IMR-90 (cell line): Measurements from ENCODE around the gene C6orf15. TPM values are rescaled to one million over a fixed set of nuclear protein-coding genes. Genes with fewer than 3 reads are reported as not detected.

Source experiments
- ATAC-seq: fragments of 200-7000 bp; cut with Tn5 transposase; 2 replicates; pipeline ENCODE4 v1.9.1; 2020; ENCODE audit warnings: low read depth, mild to moderate bottlenecking, moderate library complexity
- BruUV-seq: library from RNA; stranded (reverse); fragments of 400-500 nt; replicated peaks from 2 replicates; lab custom pipeline; 2021; lab: Mats Ljungman, UMichigan
- CTCF ChIA-PET: fragments of 300-600 bp; formaldehyde crosslinking; extraction: SDS; loops from one replicate; lab custom pipeline; 2021; ENCODE audit warnings: antibody characterized with exemption; lab: Yijun Ruan, JAX
- POLR2A ChIA-PET: fragments of 300-600 bp; sonication (Branson Sonifier 250); formaldehyde crosslinking; loops from one replicate; lab custom pipeline; 2022; ENCODE audit warnings: antibody characterized with exemption; ENCODE audit not compliant: unreplicated experiment; lab: Charles Lee
- DNase-seq: peaks from one replicate; pipeline ENCODE4 v3.0.0; 2013
- H2AFZ ChIP-seq: replicated peaks from 2 replicates; pipeline ENCODE3; 2013; ENCODE audit warnings: low read length, mild to moderate bottlenecking; ENCODE audit not compliant: poor library complexity
- H2AK5ac ChIP-seq: 2 replicates; pipeline ENCODE4 v1.6.1; 2013; ENCODE audit warnings: low read depth, low read length, inconsistent platforms
- H2AK9ac ChIP-seq: replicated peaks from 2 replicates; pipeline ENCODE3; 2013; ENCODE audit warnings: mild to moderate bottlenecking, low read depth, low read length, moderate library complexity; ENCODE audit not compliant: poor library complexity
- H2BK120ac ChIP-seq: 2 replicates; pipeline ENCODE4 v1.6.1; 2013; ENCODE audit warnings: low read depth, low read length, inconsistent platforms
- H2BK15ac ChIP-seq: 3 replicates; pipeline ENCODE4 v1.6.1; 2013; ENCODE audit warnings: low read depth, low read length, inconsistent platforms
- H2BK20ac ChIP-seq: 2 replicates; pipeline ENCODE4 v1.6.1; 2013; ENCODE audit warnings: low read depth, mild to moderate bottlenecking, inconsistent platforms, low read length, moderate library complexity
- H2BK5ac ChIP-seq: 2 replicates; pipeline ENCODE4 v1.6.1; 2013; ENCODE audit warnings: mild to moderate bottlenecking, low read depth, low read length, inconsistent platforms; ENCODE audit not compliant: poor library complexity, severe bottlenecking
- H3K14ac ChIP-seq: replicated peaks from 2 replicates; pipeline ENCODE4 v1.6.1; 2013; ENCODE audit warnings: low read depth, low read length, inconsistent platforms
- H3K18ac ChIP-seq: 2 replicates; pipeline ENCODE4 v1.6.1; 2013; ENCODE audit warnings: low read depth, low read length, control low read depth
- H3K23ac ChIP-seq: 2 replicates; pipeline ENCODE4 v1.6.1; 2013; ENCODE audit warnings: low read depth, low read length, inconsistent platforms
- H3K27ac ChIP-seq: 2 replicates; pipeline ENCODE4 v1.5.1; 2013; ENCODE audit warnings: mild to moderate bottlenecking, control low read depth, low read length; ENCODE audit not compliant: insufficient read depth
- H3K27me3 ChIP-seq: 2 replicates; pipeline ENCODE4 v1.6.1; 2013; ENCODE audit warnings: low read length; ENCODE audit not compliant: control insufficient read depth, insufficient read depth
- H3K36me3 ChIP-seq: 2 replicates; pipeline ENCODE4 v1.6.1; 2013; ENCODE audit warnings: low read length, mixed read lengths; ENCODE audit not compliant: control insufficient read depth, insufficient read depth
- H3K4ac ChIP-seq: 2 replicates; pipeline ENCODE4 v1.6.1; 2013; ENCODE audit warnings: low read depth, low read length, inconsistent platforms
- H3K4me1 ChIP-seq: 2 replicates; pipeline ENCODE4 v1.6.1; 2013; ENCODE audit warnings: low read length, mixed read lengths; ENCODE audit not compliant: control insufficient read depth, insufficient read depth
- H3K4me2 ChIP-seq: 2 replicates; pipeline ENCODE4 v1.6.1; 2013; ENCODE audit warnings: low read depth, mild to moderate bottlenecking, control low read depth, low read length, moderate library complexity
- H3K4me3 ChIP-seq: 2 replicates; pipeline ENCODE4 v1.5.1; 2013; ENCODE audit warnings: low read depth, mild to moderate bottlenecking, control low read depth, low read length, moderate library complexity; ENCODE audit not compliant: insufficient read depth
- H3K56ac ChIP-seq: 2 replicates; pipeline ENCODE4 v1.6.1; 2013; ENCODE audit warnings: low read length, inconsistent platforms; ENCODE audit not compliant: insufficient read depth; ENCODE audit errors: extremely low read depth
- H3K79me1 ChIP-seq, 2 experiments: 2 replicates each; pipeline ENCODE4 v1.6.1; 2013; ENCODE audit warnings: low read length in 2 of 2, inconsistent platforms in 1 of 2, low read depth in 1 of 2
- H3K9ac ChIP-seq: 2 replicates; pipeline ENCODE4 v1.6.1; 2013; ENCODE audit warnings: low read depth, low read length, control low read depth
- H3K9me1 ChIP-seq: 2 replicates; pipeline ENCODE4 v1.6.1; 2013; ENCODE audit warnings: low read length, inconsistent platforms; ENCODE audit not compliant: insufficient read depth
- H3K9me3 ChIP-seq: 2 replicates; pipeline ENCODE4 v1.6.1; 2013; ENCODE audit warnings: low read length; ENCODE audit not compliant: control insufficient read depth, insufficient read depth
- H4K20me1 ChIP-seq: 2 replicates; pipeline ENCODE4 v1.6.1; 2013; ENCODE audit warnings: low read length, inconsistent platforms; ENCODE audit not compliant: insufficient read depth
- H4K5ac ChIP-seq: 2 replicates; pipeline ENCODE4 v1.6.1; 2013; ENCODE audit warnings: mild to moderate bottlenecking, low read depth, low read length, control low read depth
- H4K8ac ChIP-seq, 2 experiments: 2 replicates each; pipeline ENCODE4 v1.6.1; 2013; ENCODE audit warnings: low read depth in 2 of 2, low read length in 2 of 2, control low read depth in 1 of 2, inconsistent platforms in 1 of 2
- H4K91ac ChIP-seq: 2 replicates; pipeline ENCODE4 v1.6.1; 2013; ENCODE audit warnings: low read depth, low read length, inconsistent platforms; ENCODE audit not compliant: insufficient read depth
- BHLHE40 ChIP-seq: fragments of 150-350 bp; IDR thresholded peaks from 2 replicates; pipeline ENCODE4 v1.6.1; 2016; ENCODE audit warnings: mild to moderate bottlenecking, low read depth, low read length
- FOS ChIP-seq: fragments of 150-350 bp; IDR thresholded peaks from 2 replicates; pipeline ENCODE4 v1.6.1; 2016; ENCODE audit warnings: low read depth, low read length
- MAFK ChIP-seq: IDR thresholded peaks from 2 replicates; pipeline ENCODE4 v1.6.1; 2012; ENCODE audit warnings: low read depth, low read length, improper control_type of control experiment
- MAZ ChIP-seq: IDR thresholded peaks from 2 replicates; pipeline ENCODE4 v1.6.1; 2012; ENCODE audit warnings: low read depth, mild to moderate bottlenecking, low read length, improper control_type of control experiment, moderate library complexity, borderline replicate concordance
- MXI1 ChIP-seq: IDR thresholded peaks from 2 replicates; pipeline ENCODE4 v1.6.1; 2012; ENCODE audit warnings: low read depth, mild to moderate bottlenecking, low read length, moderate library complexity, borderline replicate concordance
- NFE2L2 ChIP-seq: fragments of 150-350 bp; IDR thresholded peaks from 2 replicates; pipeline ENCODE4 v1.6.1; 2016; ENCODE audit warnings: low read depth, mild to moderate bottlenecking, low read length
- RAD21 ChIP-seq: IDR thresholded peaks from 2 replicates; pipeline ENCODE4 v1.6.1; 2012; ENCODE audit warnings: low read length, improper control_type of control experiment
- RCOR1 ChIP-seq: IDR thresholded peaks from 2 replicates; pipeline ENCODE4 v1.6.1; 2012; ENCODE audit warnings: mild to moderate bottlenecking, low read length, improper control_type of control experiment; ENCODE audit not compliant: insufficient replicate concordance
- RFX5 ChIP-seq: IDR thresholded peaks from 2 replicates; pipeline ENCODE4 v1.8.0; 2012; ENCODE audit warnings: low read depth, mild to moderate bottlenecking, low read length, moderate library complexity
- SMC3 ChIP-seq: fragments of 150-350 bp; IDR thresholded peaks from 2 replicates; pipeline ENCODE4 v1.6.1; 2016; ENCODE audit warnings: low read depth, mild to moderate bottlenecking, antibody characterized with exemption, low read length, moderate library complexity
- WGBS, 2 experiments: methylation state at CpG; one replicate each; pipeline versions ENCODE4 v1.1.5 to v1.1.7; 2013; ENCODE audit warnings: missing lambda C conversion rate in 2 of 2; ENCODE audit not compliant: insufficient read length in 1 of 2; ENCODE audit errors: extremely low coverage in 2 of 2; 5-methylcytosine and 5-hydroxymethylcytosine counted together
- dilution Hi-C: fragments of 300-500 bp; cut with HindIII; formaldehyde crosslinking; loops from one replicate; pipeline ENCODE4 v1.14.3; 2018; ENCODE audit warnings: low sequenced_read_pairs; ENCODE audit not compliant: unreplicated experiment
- in situ Hi-C: fragments of 300-500 bp; cut with MboI; formaldehyde crosslinking; loops from 3 replicates; pipeline ENCODE4 v1.14.3; 2019; ENCODE audit warnings: low sequenced_read_pairs, inconsistent platforms, mixed read lengths
- intact Hi-C: fragments of 100-400 bp; cut with micrococcal nuclease; formaldehyde crosslinking; loops from 2 replicates; pipeline ENCODE4 v1.10.0; 2022
- polyA plus RNA-seq, 3 experiments: library from polyadenylated mRNA; depleted of rRNA; stranded (reverse); fragments of >200 nt; gene quantifications; 2 replicates each; pipeline ENCODE4 v1.2.3, GENCODE V29; 2012; ENCODE audit warnings: low replicate concordance in 1 of 3
- total RNA-seq: library from RNA; depleted of rRNA; stranded (reverse); fragments of >200 nt; gene quantifications from 2 replicates; pipeline ENCODE4 v1.2.3, GENCODE V29; 2012
- TF ChIP-seq, protein P1 (sequence below): fragments of 150-350 bp; IDR thresholded peaks from 2 replicates; pipeline ENCODE4 v1.6.1; 2017; ENCODE audit warnings: mild to moderate bottlenecking, antibody characterized with exemption, low read length, low read depth
- TF ChIP-seq, protein P2 (sequence below): fragments of 150-350 bp; IDR thresholded peaks from 2 replicates; pipeline ENCODE4 v1.6.1; 2016; ENCODE audit warnings: low read depth, mild to moderate bottlenecking, low read length, moderate library complexity, borderline replicate concordance

The C6orf15 gene
- total and polyA plus RNA-seq, 2 of the 4 experiments (the other 2 are of a cell fraction): not detected

DNA sequence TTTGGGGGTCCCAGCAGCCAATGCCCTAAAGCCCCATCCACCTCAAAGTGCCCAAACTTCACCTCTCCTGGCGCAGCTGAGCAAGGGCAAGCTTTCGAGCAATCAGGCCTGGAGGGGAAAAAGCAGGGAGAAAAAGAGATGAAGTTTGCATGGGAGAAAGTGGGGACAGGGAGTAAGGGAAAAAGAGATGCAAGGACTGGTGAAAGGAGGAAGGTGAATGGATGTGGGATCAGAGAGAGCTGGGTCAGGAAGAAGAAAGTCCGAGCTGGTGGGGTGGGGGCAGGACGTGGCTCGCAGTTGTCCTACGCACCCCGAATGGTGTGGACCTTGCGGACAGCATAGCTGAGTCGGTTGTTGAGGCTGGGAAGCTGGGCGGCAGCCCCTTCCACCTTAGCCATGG lies 33.0 kb upstream of the C6orf15 start:
- no peak overlapping the region for H2AFZ ChIP-seq
- TF ChIP-seq MAZ: no peak
- TF ChIP-seq FOS: no peak
- TF ChIP-seq NFE2L2: no peak
- no peak for TF ChIP-seq RCOR1
- TF ChIP-seq, protein P1, sequence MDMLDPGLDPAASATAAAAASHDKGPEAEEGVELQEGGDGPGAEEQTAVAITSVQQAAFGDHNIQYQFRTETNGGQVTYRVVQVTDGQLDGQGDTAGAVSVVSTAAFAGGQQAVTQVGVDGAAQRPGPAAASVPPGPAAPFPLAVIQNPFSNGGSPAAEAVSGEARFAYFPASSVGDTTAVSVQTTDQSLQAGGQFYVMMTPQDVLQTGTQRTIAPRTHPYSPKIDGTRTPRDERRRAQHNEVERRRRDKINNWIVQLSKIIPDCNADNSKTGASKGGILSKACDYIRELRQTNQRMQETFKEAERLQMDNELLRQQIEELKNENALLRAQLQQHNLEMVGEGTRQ: no peak
- TF ChIP-seq MXI1: no peak
- TF ChIP-seq MAFK: no peak
- TF ChIP-seq RFX5: no peak
- TF ChIP-seq BHLHE40: no peak
- TF ChIP-seq, protein P2, sequence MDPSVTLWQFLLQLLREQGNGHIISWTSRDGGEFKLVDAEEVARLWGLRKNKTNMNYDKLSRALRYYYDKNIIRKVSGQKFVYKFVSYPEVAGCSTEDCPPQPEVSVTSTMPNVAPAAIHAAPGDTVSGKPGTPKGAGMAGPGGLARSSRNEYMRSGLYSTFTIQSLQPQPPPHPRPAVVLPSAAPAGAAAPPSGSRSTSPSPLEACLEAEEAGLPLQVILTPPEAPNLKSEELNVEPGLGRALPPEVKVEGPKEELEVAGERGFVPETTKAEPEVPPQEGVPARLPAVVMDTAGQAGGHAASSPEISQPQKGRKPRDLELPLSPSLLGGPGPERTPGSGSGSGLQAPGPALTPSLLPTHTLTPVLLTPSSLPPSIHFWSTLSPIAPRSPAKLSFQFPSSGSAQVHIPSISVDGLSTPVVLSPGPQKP: no peak
- TF ChIP-seq RAD21: no peak
- TF ChIP-seq SMC3: no peak
- WGBS, 2 experiments: no CpG with 5 or more reads among the region's 10 CpGs

More for the DNA sequence above, 33.0 kb upstream of the C6orf15 start:
- Histone ChIP-seq H3K23ac (no peak overlapping the region), H2BK120ac (no peak overlapping the region), H4K5ac (no peak overlapping the region), H3K18ac (no peak overlapping the region), H3K9me3 (no peaks in the 10 kb centered on the region), H2BK15ac (no peak overlapping the region), H3K27ac (no peak overlapping the region), H4K91ac (no peak overlapping the region), H3K56ac (no peak overlapping the region), H3K79me1 (no peaks in the 10 kb centered on the region), H3K9me1 (peaks cover 7% of the 10 kb centered on the region), H3K4me2 (no peak overlapping the region), H3K27me3 (no peaks in the 10 kb centered on the region), H3K9ac (no peak overlapping the region), H3K14ac (no peak overlapping the region), H3K36me3 (peaks cover 28% of the 10 kb centered on the region), H3K4me3 (no peak overlapping the region), H2AK5ac (no peak overlapping the region), H2AK9ac (no peak overlapping the region), H3K4ac (no peak overlapping the region), H3K4me1 (peaks cover 8% of the 10 kb centered on the region), H2BK5ac (no peak overlapping the region), H2BK20ac (no peak overlapping the region), H4K20me1 (no peaks in the 10 kb centered on the region), H4K8ac (no peak overlapping the region)
- ChIA-PET CTCF (interaction anchor here (0.6 kb wide), 1 partner anchor 27 kb away, joined by 5 read pairs; no protein-coding TSS in a partner anchor), POLR2A (no interaction called here)
- in situ Hi-C loops: no loop called here
- ATAC-seq (no peak), DNase-seq (no peak)
- BruUV-seq: no TSS peak
- intact Hi-C loops: no loop called here
- dilution Hi-C loops: no loop called here
